ENCODE results near the gene CDV3. TPM values are rescaled to one million over a fixed set of nuclear protein-coding genes. Genes with fewer than 3 reads are reported as not detected.

Gene CDV3
- total RNA-seq, 1 experiment from 2014 or later = 306 TPM

- no peak overlapping the region for H3K4me3 Mint-ChIP-seq (ENCODE audit: low read depth, unreplicated experiment)
- peaks cover 12% of the 10 kb centered on the region for H3K36me3 Mint-ChIP-seq (ENCODE audit: insufficient read depth, unreplicated experiment)
- H3K9me3 Mint-ChIP-seq (ENCODE audit: low read depth, unreplicated experiment) = no peaks in the 10 kb centered on the region
- no peak overlapping the region for H3K27ac Mint-ChIP-seq (ENCODE audit: unreplicated experiment)
- H3K4me1 Mint-ChIP-seq (ENCODE audit: low read depth, unreplicated experiment) = peaks cover 13% of the 10 kb centered on the region
- intact Hi-C loops (cut with micrococcal nuclease; ENCODE audit: unreplicated experiment) = no loop called here
- H3K27me3 Mint-ChIP-seq (ENCODE audit: unreplicated experiment) = no peaks in the 10 kb centered on the region
- no peak for TF ChIP-seq CTCF (IDR thresholded peaks at IDR 0.05; ENCODE audit: unreplicated experiment)
- CTCF ChIA-PET = interaction anchor here (0.7 kb wide), 2 partner anchors 20 to 868 kb away, joined by 3 read pairs; no protein-coding TSS in a partner anchor
- DNase-seq = no peak
- no TSS peak for BruUV-seq (replicated peaks)
These were observed 25.8 kb downstream of the CDV3 start for GRCh38 chr3:133599280-133599679.

- Mint-ChIP-seq H3K36me3 (ENCODE audit: insufficient read depth, unreplicated experiment) (peaks cover 12% of the 10 kb centered on the region), H3K9me3 (ENCODE audit: low read depth, unreplicated experiment) (no peaks in the 10 kb centered on the region), H3K4me3 (ENCODE audit: low read depth, unreplicated experiment) (no peak overlapping the region), H3K4me1 (ENCODE audit: low read depth, unreplicated experiment) (peaks cover 3% of the 10 kb centered on the region), H3K27me3 (ENCODE audit: unreplicated experiment) (no peaks in the 10 kb centered on the region), H3K27ac (ENCODE audit: unreplicated experiment) (no peak overlapping the region)
- TSS peak; percentile 39 for BruUV-seq (replicated peaks)
- TF ChIP-seq CTCF (IDR thresholded peaks at IDR 0.05; ENCODE audit: unreplicated experiment) = no peak
- intact Hi-C loops (cut with micrococcal nuclease; ENCODE audit: unreplicated experiment) = no loop called here
- no peak for DNase-seq
- CTCF ChIA-PET = interaction anchor here (0.6 kb wide), 1 partner anchor 83 kb away, joined by 3 read pairs; no protein-coding TSS in a partner anchor
These were observed 27.1 kb downstream of the CDV3 start for GRCh38 chr3:133600572-133601081.

- intact Hi-C loops (cut with micrococcal nuclease; ENCODE audit: unreplicated experiment) = no loop called here
- Mint-ChIP-seq H3K4me3 (ENCODE audit: low read depth, unreplicated experiment) (no peak overlapping the region), H3K9me3 (ENCODE audit: low read depth, unreplicated experiment) (no peaks in the 10 kb centered on the region), H3K36me3 (ENCODE audit: insufficient read depth, unreplicated experiment) (peaks cover 27% of the 10 kb centered on the region), H3K4me1 (ENCODE audit: low read depth, unreplicated experiment) (no peaks in the 10 kb centered on the region), H3K27ac (ENCODE audit: unreplicated experiment) (no peak overlapping the region), H3K27me3 (ENCODE audit: unreplicated experiment) (no peaks in the 10 kb centered on the region)
- DNase-seq = no peak
- CTCF ChIA-PET = no interaction called here
- BruUV-seq (replicated peaks) = no TSS peak
- no peak for TF ChIP-seq CTCF (IDR thresholded peaks at IDR 0.05; ENCODE audit: unreplicated experiment)
These were observed 32.9 kb downstream of the CDV3 start for GRCh38 chr3:133606342-133606741.

GRCh38 chr3:133606902-133607301 is 33.4 kb downstream of the CDV3 start:
- no peaks in the 10 kb centered on the region for H3K27me3 Mint-ChIP-seq (ENCODE audit: unreplicated experiment)
- no TSS peak for BruUV-seq (replicated peaks)
- CTCF ChIA-PET = no interaction called here

More at GRCh38 chr3:133606902-133607301, 33.4 kb downstream of the CDV3 start:
- DNase-seq = no peak
- Mint-ChIP-seq H3K4me3 (ENCODE audit: low read depth, unreplicated experiment) (no peak overlapping the region), H3K36me3 (ENCODE audit: insufficient read depth, unreplicated experiment) (peaks cover 30% of the 10 kb centered on the region), H3K4me1 (ENCODE audit: low read depth, unreplicated experiment) (no peaks in the 10 kb centered on the region), H3K9me3 (ENCODE audit: low read depth, unreplicated experiment) (no peaks in the 10 kb centered on the region), H3K27ac (ENCODE audit: unreplicated experiment) (no peak overlapping the region)
- intact Hi-C loops (cut with micrococcal nuclease; ENCODE audit: unreplicated experiment) = no loop called here
- no peak for TF ChIP-seq CTCF (IDR thresholded peaks at IDR 0.05; ENCODE audit: unreplicated experiment)

Data from Calu3 (cell line).